K562 (cell line): ENCODE results near the gene SUSD3. TPM values are rescaled to one million over a fixed set of nuclear protein-coding genes. Genes with fewer than 3 reads are reported as not detected.

Experiments used
- ATAC-seq: fragments of 200-7000 bp; cut with Tn5 transposase; 3 replicates; pipeline ENCODE4 v1.9.1; 2020; ENCODE audit warnings: moderate library complexity
- BruUV-seq: library from RNA; stranded (reverse); fragments of 400-500 nt; replicated peaks from 2 replicates; lab custom pipeline; 2021; lab: Mats Ljungman, UMichigan
- CTCF ChIA-PET: fragments of 300-600 bp; formaldehyde crosslinking; extraction: SDS; loops from one replicate; lab custom pipeline; 2021; ENCODE audit warnings: low intra/inter-chr PET ratio; lab: Yijun Ruan, JAX
- POLR2A ChIA-PET: fragments of 300-600, 350-650 bp; sonication (Branson Sonifier 250); formaldehyde crosslinking; extraction: SDS; loops from one replicate; lab custom pipeline; 2021; ENCODE audit warnings: antibody characterized with exemption, inconsistent platforms; lab: Yijun Ruan, JAX
- DNase-seq, 4 experiments: peaks; one replicate each; pipeline versions ENCODE4 v3.0.0 to v3.0.0-alpha.2; 2011 to 2018; ENCODE audit warnings: low spot score in 3 of 4, mixed read lengths in 3 of 4; ENCODE audit errors: extremely low read depth in 1 of 4
- FAIRE-seq: peaks from 2 replicates; lab custom pipeline; 2011; peaks lifted over from hg19 to GRCh38; lab: Jason Lieb, UNC
- H2AFZ ChIP-seq: 2 replicates; pipeline ENCODE4 v1.6.0; 2011; ENCODE audit warnings: low read depth, low read length, control low read depth, inconsistent platforms
- H3K27ac ChIP-seq: fragments of 200-600 bp; 3 replicates; pipeline ENCODE4 v1.8.0; 2011; ENCODE audit warnings: low read depth, mild to moderate bottlenecking, control low read depth, inconsistent platforms, low read length, moderate library complexity, mixed read lengths; ENCODE audit errors: extremely low read depth
- H3K27me3 ChIP-seq, 2 experiments: fragments of 300-600 bp in 1 of 2; 2 replicates in 1 of 2; 3 replicates in 1 of 2; pipeline versions ENCODE4 v1.6.0 to v1.8.0; 2011; ENCODE audit warnings: inconsistent platforms in 2 of 2, low read length in 2 of 2, mild to moderate bottlenecking in 1 of 2, mixed read lengths in 1 of 2, moderate library complexity in 1 of 2; ENCODE audit not compliant: control insufficient read depth in 2 of 2, insufficient read depth in 2 of 2
- H3K36me3 ChIP-seq: fragments of 300-600 bp; 3 replicates; pipeline ENCODE4 v1.8.0; 2011; ENCODE audit warnings: mild to moderate bottlenecking, low read length, inconsistent platforms; ENCODE audit not compliant: control insufficient read depth, insufficient read depth
- H3K4me1 ChIP-seq, 2 experiments: fragments of 200-600 bp in 1 of 2; replicated peaks in 1 of 2; 2 replicates in 1 of 2; 3 replicates in 1 of 2; pipeline versions ENCODE4 v1.5.1 to v1.8.0; 2011; ENCODE audit warnings: inconsistent platforms in 2 of 2, low read length in 2 of 2, mild to moderate bottlenecking in 1 of 2, mixed read lengths in 1 of 2, moderate library complexity in 1 of 2; ENCODE audit not compliant: control insufficient read depth in 2 of 2, insufficient read depth in 2 of 2
- H3K4me2 ChIP-seq: 2 replicates; pipeline ENCODE4 v1.6.1; 2011; ENCODE audit warnings: low read length, control low read depth, inconsistent platforms, mixed read lengths; ENCODE audit not compliant: insufficient read depth
- H3K4me3 ChIP-seq: fragments of 200-600 bp; sonication (generic), shearing (Covaris generic); 2 replicates; pipeline ENCODE4 v1.5.1; 2016; ENCODE audit warnings: control low read depth, inconsistent platforms
- H3K79me2 ChIP-seq: fragments of 200-600 bp; 3 replicates; pipeline ENCODE4 v1.8.0; 2011; ENCODE audit warnings: low read length, inconsistent platforms; ENCODE audit not compliant: control insufficient read depth, insufficient read depth
- H3K9ac ChIP-seq, 2 experiments: 2 replicates each; pipeline versions ENCODE4 v1.6.0 to v1.6.1; 2011; ENCODE audit warnings: low read depth in 2 of 2, low read length in 2 of 2, control low read depth in 1 of 2, inconsistent platforms in 1 of 2, mild to moderate bottlenecking in 1 of 2, mixed read lengths in 1 of 2; ENCODE audit not compliant: insufficient read depth in 1 of 2
- H3K9me1 ChIP-seq: one replicate; pipeline ENCODE4 v1.6.0; 2011; ENCODE audit warnings: inconsistent platforms, mild to moderate bottlenecking, low read length, moderate library complexity; ENCODE audit not compliant: control insufficient read depth, insufficient read depth
- H3K9me3 ChIP-seq: replicated peaks from 2 replicates; pipeline ENCODE4 v1.5.1; 2011; ENCODE audit warnings: low read depth, low read length, inconsistent platforms; ENCODE audit not compliant: control insufficient read depth, insufficient read depth
- H4K20me1 ChIP-seq: replicated peaks from 2 replicates; pipeline ENCODE4 v1.6.1; 2011; ENCODE audit warnings: low read length, inconsistent platforms, mixed read lengths; ENCODE audit not compliant: control insufficient read depth, insufficient read depth
- CEBPG ChIP-seq, 3 experiments: fragments of 200-800 bp in 1 of 3; sonication (Bioruptor generic) in 1 of 3; sonication (generic) in 1 of 3; formaldehyde crosslinking in 1 of 3; IDR thresholded peaks in 2 of 3; conservative IDR thresholded peaks in 1 of 3; 2 replicates each; pipeline versions ENCODE4 v1.6.1 to v1.8.0; 2016 to 2022; ENCODE audit warnings: missing compliant biosample characterization in 2 of 3, missing genetic modification characterization in 2 of 3, mild to moderate bottlenecking in 1 of 3, missing genetic modification reagents in 1 of 3
- FUS ChIP-seq: fragments of 200-400 bp; formaldehyde crosslinking; optimal IDR thresholded peaks from 2 replicates; pipeline ENCODE3; 2017; ENCODE audit warnings: low read depth, low read length
- GATAD2A ChIP-seq: fragments of 450-650 bp; IDR thresholded peaks from 2 replicates; pipeline ENCODE4 v1.6.1; 2017
- ILF3 ChIP-seq: fragments of 450-650 bp; IDR thresholded peaks from 2 replicates; pipeline ENCODE4 v1.6.1; 2018; ENCODE audit warnings: antibody characterized with exemption, mild to moderate bottlenecking, moderate library complexity, borderline replicate concordance
- MTA3 ChIP-seq: fragments of 450-650 bp; formaldehyde crosslinking; IDR thresholded peaks from 2 replicates; pipeline ENCODE4 v1.6.1; 2017; ENCODE audit warnings: mild to moderate bottlenecking, borderline replicate concordance
- RBM25 ChIP-seq: fragments of 200-400 bp; formaldehyde crosslinking; IDR thresholded peaks from 2 replicates; pipeline ENCODE4 v1.6.1; 2018; ENCODE audit warnings: low read length, low read depth, moderate library complexity; ENCODE audit not compliant: severe bottlenecking
- SIN3A ChIP-seq, 2 experiments: fragments of 150-350 bp in 1 of 2; IDR thresholded peaks; 2 replicates each; pipeline ENCODE4 v1.6.1; 2011 to 2016; ENCODE audit warnings: borderline replicate concordance in 2 of 2, low read depth in 2 of 2, low read length in 2 of 2, mild to moderate bottlenecking in 2 of 2, moderate library complexity in 2 of 2; ENCODE audit not compliant: control insufficient read depth in 1 of 2
- TEAD2 ChIP-seq: fragments of 450-650 bp; IDR thresholded peaks from 2 replicates; pipeline ENCODE4 v1.6.1; 2016; ENCODE audit warnings: missing genetic modification characterization, control low read depth, missing compliant biosample characterization
- ZFX ChIP-seq: sonication (generic); formaldehyde crosslinking; IDR thresholded peaks from 2 replicates; pipeline ENCODE4 v1.8.0; 2022; ENCODE audit warnings: mild to moderate bottlenecking, missing genetic modification reagents, moderate library complexity
- ZKSCAN1 ChIP-seq: fragments of 150-350 bp; IDR thresholded peaks from 2 replicates; pipeline ENCODE4 v1.6.1; 2016; ENCODE audit warnings: low read depth, low read length
- ZNF311 ChIP-seq: fragments of 250-450 bp; sonication (Bioruptor Pico); IDR thresholded peaks from 2 replicates; pipeline ENCODE4 v1.4.0; 2020; ENCODE audit warnings: mild to moderate bottlenecking, moderate library complexity
- ZNF436 ChIP-seq: fragments of 250-450, 450-650 bp; sonication (Bioruptor Pico); formaldehyde crosslinking; IDR thresholded peaks from 2 replicates; pipeline ENCODE4 v1.7.0; 2020; ENCODE audit warnings: mild to moderate bottlenecking
- WGBS: fragments of 100-300 bp; shearing (Covaris generic); methylation state at CpG from one replicate; pipeline ENCODE4 v1.1.6; 2016; ENCODE audit warnings: low coverage, mixed read lengths; ENCODE audit not compliant: insufficient coverage; ENCODE audit errors: missing lambda C conversion rate; 5-methylcytosine and 5-hydroxymethylcytosine counted together
- in situ Hi-C: fragments of 300-500 bp; cut with MboI; formaldehyde crosslinking; loops from 4 replicates; pipeline ENCODE4 v1.15.0; 2018; ENCODE audit warnings: inconsistent platforms, mixed read lengths
- intact Hi-C: fragments of 100-400 bp; cut with micrococcal nuclease; formaldehyde crosslinking; loops from 2 replicates; pipeline ENCODE4 v1.14.2; 2022
- polyA plus RNA-seq, 8 experiments: library from polyadenylated mRNA; depleted of rRNA in 4 of 8; stranded (reverse) in 5 of 8; unstranded in 3 of 8; fragments of >200 nt; fragmentation: Nextera tagmentation in 2 of 8; fragmentation: Illumina TruSeq in 1 of 8; extraction: Ambion mirVana in 2 of 8; extraction: Trizol in 1 of 8; gene quantifications; 2 replicates each; pipeline versions ENCODE4 v1.2.1 to v1.2.3, GENCODE V29; 2011 to 2014; ENCODE audit warnings: inconsistent platforms in 1 of 8, missing spikeins in 1 of 8
- total RNA-seq, 7 experiments: library from RNA; depleted of rRNA in 6 of 7; stranded (reverse); fragments of >200 nt in 6 of 7; fragmentation: Illumina TruSeq in 2 of 7; extraction: Trizol in 2 of 7; gene quantifications; 2 replicates each; pipeline versions ENCODE4 v1.2.1 to v1.2.3, GENCODE V29; 2011 to 2021; ENCODE audit warnings: low replicate concordance in 1 of 7
- TF ChIP-seq, protein P1 (sequence below), 2 experiments: fragments of 450-650 bp; formaldehyde crosslinking in 1 of 2; IDR thresholded peaks; 2 replicates each; pipeline versions ENCODE4 v1.4.0 to v1.6.1; 2014 to 2020; ENCODE audit warnings: mild to moderate bottlenecking in 2 of 2, borderline replicate concordance in 1 of 2, low read depth in 1 of 2

Gene SUSD3
- total and polyA plus RNA-seq, 9 of the 15 experiments (the other 6 are each of a cell fraction or from before 2014, with no cell fraction given), result 1.3 to 21.7 (median 11.4) TPM

DNA sequence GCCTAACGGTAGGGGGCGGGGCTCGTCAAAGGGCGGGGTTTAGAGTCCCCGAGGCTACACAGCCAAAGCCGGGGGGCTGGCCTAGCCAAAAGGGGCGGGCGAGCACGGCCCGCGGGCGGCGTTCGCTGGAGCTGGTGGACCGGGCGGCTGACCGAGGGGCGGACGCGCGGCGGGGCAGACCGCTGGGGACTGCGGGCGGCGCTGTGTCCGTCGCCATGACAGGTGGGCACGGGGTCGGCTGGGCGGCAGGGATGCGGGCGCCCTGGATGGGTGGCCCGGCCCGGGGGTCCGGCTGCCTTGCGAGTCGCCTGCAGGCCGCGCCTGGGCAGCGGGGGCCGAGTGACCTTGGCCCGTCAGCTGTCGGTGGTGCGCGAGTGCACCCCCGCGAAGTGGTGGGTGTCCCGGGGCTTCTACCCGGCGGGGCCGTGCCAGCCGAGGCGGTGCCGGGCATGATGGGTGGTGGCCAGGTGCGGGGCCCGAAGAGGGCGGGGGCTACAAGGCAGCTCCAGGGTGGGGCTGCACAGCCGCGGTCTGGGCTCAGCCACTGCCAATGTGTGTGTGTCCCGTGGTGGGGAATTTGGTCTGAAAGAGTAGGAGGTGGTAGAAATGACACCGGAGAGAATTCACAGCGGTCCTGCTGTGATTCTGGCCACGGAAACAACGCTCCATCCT, 37.8 kb downstream of the SUSD3 start, which contains the start of gene CARD19:
CARD19 (plus strand) TSS at position 87 of the 672 bp plus-strand sequence; CDS start at position 216, 129 bp downstream.
- peaks cover 4% of the 10 kb centered on the region for H3K9me1 ChIP-seq
- WGBS, result 2% methylated on average over 36 of the region's 65 CpGs
- peaks cover 26 to 52% of the 10 kb centered on the region in 2 experiments for H3K4me1 ChIP-seq
- DNase-seq (peak in 3 of 4 experiments; percentile 29 to 55 (median 50)), ATAC-seq (no peak), FAIRE-seq (no peak)
- peak within 1 kb of the TSS; percentile 81 for H2AFZ ChIP-seq
- no peaks in the 10 kb centered on the region for H3K9me3 ChIP-seq
- intact Hi-C loops (loop anchor here (5.0 kb wide), 1 partner anchor 34 kb away; no protein-coding TSS in a partner anchor), in situ Hi-C loops (no loop called here)
- H4K20me1 ChIP-seq, result 0 out of 2 replicates have a peak, but pooled peaks cover 4% of the 10 kb centered on the region
- CTCF ChIA-PET, result no interaction called here
- POLR2A ChIA-PET, result interaction anchor here (0.6 to 2.9 kb wide), 7 partner anchors 12 to 918 kb away, joined by 3 to 17 read pairs (median 4); partner anchors contain the start of gene FAM120AOS
- H3K27ac ChIP-seq, result peak within 1 kb of the TSS; percentile 99
- no peaks in the 10 kb centered on the region; the same call in 2 of the 3 replicates for H3K79me2 ChIP-seq
- H3K27me3 ChIP-seq, result no peaks in the 10 kb centered on the region
- H3K4me3 ChIP-seq, result peak within 1 kb of the TSS; percentile 75
- peak within 1 kb of the TSS; percentile 90 for H3K4me2 ChIP-seq
- no peaks in the 10 kb centered on the region for H3K36me3 ChIP-seq
- TSS peak; percentile 40 for BruUV-seq
- peak within 1 kb of the TSS; percentile 94 to 98 for H3K9ac ChIP-seq
- TF ChIP-seq MTA3 (peak; percentile 42; the same call in 1 of the 2 replicates), SIN3A (IDR thresholded peaks at IDR 0.05; ENCODE audit: borderline replicate concordance in 2 of 2, control insufficient read depth in 1 of 2, low read depth in 2 of 2, low read length in 2 of 2) (peak in 1 of 2 experiments; percentile 42; a peak in 1 of 4 replicates), TEAD2 (tag) (no peak), ZNF311 (no peak), CEBPG (CRISPR knock-in tag; IDR thresholded peaks at IDR 0.05) (no peak), CEBPG (tag; conservative IDR thresholded peaks at IDR 0.05 in 1 of 2, IDR thresholded peaks at IDR 0.05 in 1 of 2) (no peak), GATAD2A (0 out of 2 replicates have a peak, but pooled peaks have one; percentile 62), RBM25 (peak; percentile 4), ILF3 (peak; percentile 50; the same call in 1 of the 2 replicates), ZNF436 (CRISPR knock-in tag) (no peak), FUS (peak; percentile 59), ZKSCAN1 (no peak), ZFX (CRISPR knock-in tag) (peak; percentile 59)
- TF ChIP-seq, protein P1, sequence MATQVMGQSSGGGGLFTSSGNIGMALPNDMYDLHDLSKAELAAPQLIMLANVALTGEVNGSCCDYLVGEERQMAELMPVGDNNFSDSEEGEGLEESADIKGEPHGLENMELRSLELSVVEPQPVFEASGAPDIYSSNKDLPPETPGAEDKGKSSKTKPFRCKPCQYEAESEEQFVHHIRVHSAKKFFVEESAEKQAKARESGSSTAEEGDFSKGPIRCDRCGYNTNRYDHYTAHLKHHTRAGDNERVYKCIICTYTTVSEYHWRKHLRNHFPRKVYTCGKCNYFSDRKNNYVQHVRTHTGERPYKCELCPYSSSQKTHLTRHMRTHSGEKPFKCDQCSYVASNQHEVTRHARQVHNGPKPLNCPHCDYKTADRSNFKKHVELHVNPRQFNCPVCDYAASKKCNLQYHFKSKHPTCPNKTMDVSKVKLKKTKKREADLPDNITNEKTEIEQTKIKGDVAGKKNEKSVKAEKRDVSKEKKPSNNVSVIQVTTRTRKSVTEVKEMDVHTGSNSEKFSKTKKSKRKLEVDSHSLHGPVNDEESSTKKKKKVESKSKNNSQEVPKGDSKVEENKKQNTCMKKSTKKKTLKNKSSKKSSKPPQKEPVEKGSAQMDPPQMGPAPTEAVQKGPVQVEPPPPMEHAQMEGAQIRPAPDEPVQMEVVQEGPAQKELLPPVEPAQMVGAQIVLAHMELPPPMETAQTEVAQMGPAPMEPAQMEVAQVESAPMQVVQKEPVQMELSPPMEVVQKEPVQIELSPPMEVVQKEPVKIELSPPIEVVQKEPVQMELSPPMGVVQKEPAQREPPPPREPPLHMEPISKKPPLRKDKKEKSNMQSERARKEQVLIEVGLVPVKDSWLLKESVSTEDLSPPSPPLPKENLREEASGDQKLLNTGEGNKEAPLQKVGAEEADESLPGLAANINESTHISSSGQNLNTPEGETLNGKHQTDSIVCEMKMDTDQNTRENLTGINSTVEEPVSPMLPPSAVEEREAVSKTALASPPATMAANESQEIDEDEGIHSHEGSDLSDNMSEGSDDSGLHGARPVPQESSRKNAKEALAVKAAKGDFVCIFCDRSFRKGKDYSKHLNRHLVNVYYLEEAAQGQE (IDR thresholded peaks at IDR 0.05; ENCODE audit: borderline replicate concordance), result no peak
- TF ChIP-seq, protein P1 (CRISPR knock-in tag; IDR thresholded peaks at IDR 0.05; ENCODE audit: low read depth), result 0 out of 2 replicates have a peak, but pooled peaks have one; percentile 53
